Activated CD8-positive, alpha-beta T cell treated with anti-CD3 and anti-CD28 coated beads for 36 hours (primary cell): ENCODE results near the gene EFCAB9. TPM values are rescaled to one million over a fixed set of nuclear protein-coding genes. Genes with fewer than 3 reads are reported as not detected.

Experiments used
- ATAC-seq: fragments of 200-7000 bp; cut with Tn5 transposase; one replicate; pipeline ENCODE4 v1.10.0; 2021; ENCODE audit warnings: mild to moderate bottlenecking, moderate library complexity
- CTCF ChIA-PET: fragments of 350-600 bp; sonication (Branson Sonifier 250); formaldehyde crosslinking; loops from one replicate; lab custom pipeline; 2021; ENCODE audit warnings: antibody characterized with exemption; lab: Charles Lee
- POLR2A ChIA-PET: fragments of 350-600 bp; sonication (Branson Sonifier 250); formaldehyde crosslinking; loops from one replicate; lab custom pipeline; 2021; ENCODE audit warnings: antibody characterized with exemption; lab: Charles Lee
- DNase-seq: peaks from one replicate; pipeline ENCODE4 v3.0.0-alpha.2; 2020
- H3K27ac Mint-ChIP-seq: one replicate; pipeline ENCODE4 v1.8.0; 2021; ENCODE audit warnings: mild to moderate bottlenecking, mixed read lengths
- H3K27me3 Mint-ChIP-seq: one replicate; pipeline ENCODE4 v1.8.0; 2021; ENCODE audit warnings: mixed read lengths
- H3K36me3 Mint-ChIP-seq: one replicate; pipeline ENCODE4 v1.8.0; 2021; ENCODE audit warnings: low read depth, mixed read lengths
- H3K4me1 Mint-ChIP-seq: one replicate; pipeline ENCODE4 v1.8.0; 2021; ENCODE audit warnings: low read depth, mixed read lengths
- H3K4me3 Mint-ChIP-seq: one replicate; pipeline ENCODE4 v1.8.0; 2021; ENCODE audit warnings: mild to moderate bottlenecking, moderate library complexity, mixed read lengths
- H3K9me3 Mint-ChIP-seq: one replicate; pipeline ENCODE4 v1.8.0; 2021; ENCODE audit warnings: mixed read lengths
- CTCF ChIP-seq: fragments of 200-600 bp; IDR thresholded peaks from one replicate; pipeline ENCODE4 v1.8.0; 2022; ENCODE audit warnings: antibody characterized with exemption, mild to moderate bottlenecking
- intact Hi-C: fragments of 100-400 bp; cut with micrococcal nuclease; formaldehyde crosslinking; loops from one replicate; pipeline ENCODE4 v1.10.0; 2022
- total RNA-seq, 2 experiments: library from RNA; stranded (reverse); gene quantifications; one replicate each; pipeline ENCODE4 v1.2.3, GENCODE V29; 2021

The EFCAB9 gene
- total RNA-seq, 2 experiments from 2014 or later = not detected

- POLR2A ChIA-PET = interaction anchor here (1.7 kb wide), 1 partner anchor 8 kb away, joined by 5 read pairs; no protein-coding TSS in a partner anchor
- DNase-seq (no peak), ATAC-seq (no peak)
- Mint-ChIP-seq H3K27ac (no peak overlapping the region), H3K27me3 (no peaks in the 10 kb centered on the region), H3K4me1 (peaks cover 40% of the 10 kb centered on the region), H3K36me3 (peaks cover 17% of the 10 kb centered on the region), H3K9me3 (no peaks in the 10 kb centered on the region), H3K4me3 (no peak overlapping the region)
- no peak for TF ChIP-seq CTCF
- intact Hi-C loops = no loop called here
- CTCF ChIA-PET = no interaction called here
Measured at GRCh38 chr5:172235827-172236736, 42.1 kb downstream of the EFCAB9 start.

GRCh38 chr5:172238334-172238733, 44.4 kb downstream of the EFCAB9 start:
- no peaks in the 10 kb centered on the region for H3K27me3 Mint-ChIP-seq
- H3K9me3 Mint-ChIP-seq = no peaks in the 10 kb centered on the region
- H3K4me3 Mint-ChIP-seq = no peak overlapping the region
- ChIA-PET POLR2A (no interaction called here), CTCF (no interaction called here)
- DNase-seq = no peak
- H3K4me1 Mint-ChIP-seq = peaks cover 43% of the 10 kb centered on the region
- no peak for TF ChIP-seq CTCF
- intact Hi-C loops = no loop called here
- H3K27ac Mint-ChIP-seq = peak overlapping the region; percentile 2
- peaks cover 7% of the 10 kb centered on the region for H3K36me3 Mint-ChIP-seq
- ATAC-seq = peak; percentile 45

GRCh38 chr5:172243302-172243701, 49.3 kb downstream of the EFCAB9 start:
- POLR2A ChIA-PET = interaction anchor here (2.2 kb wide), 1 partner anchor 8 kb away, joined by 5 read pairs; no protein-coding TSS in a partner anchor
- TF ChIP-seq CTCF = no peak

GRCh38 chr5:172245046-172245445, 51.1 kb downstream of the EFCAB9 start:
- H3K27ac Mint-ChIP-seq = no peak overlapping the region
- peaks cover 5% of the 10 kb centered on the region for H3K9me3 Mint-ChIP-seq
- intact Hi-C loops = no loop called here
- TF ChIP-seq CTCF = no peak
- ChIA-PET POLR2A (interaction anchor here (2.2 kb wide), 1 partner anchor 9 kb away, joined by 5 read pairs; no protein-coding TSS in a partner anchor), CTCF (interaction anchor here (1.0 kb wide), 1 partner anchor 8 kb away, joined by 3 read pairs; no protein-coding TSS in a partner anchor)
- no peak overlapping the region for H3K4me3 Mint-ChIP-seq
- H3K4me1 Mint-ChIP-seq = peaks cover 12% of the 10 kb centered on the region
- no peak for DNase-seq
- ATAC-seq = no peak
- peaks cover 13% of the 10 kb centered on the region for H3K36me3 Mint-ChIP-seq
- no peaks in the 10 kb centered on the region for H3K27me3 Mint-ChIP-seq

More at GRCh38 chr5:172243302-172243701, 49.3 kb downstream of the EFCAB9 start:
- peaks cover 24% of the 10 kb centered on the region for H3K4me1 Mint-ChIP-seq
- H3K9me3 Mint-ChIP-seq = peaks cover 1% of the 10 kb centered on the region
- H3K27me3 Mint-ChIP-seq = no peaks in the 10 kb centered on the region
- DNase-seq = peak; percentile 61
- peak; percentile 39 for ATAC-seq
- CTCF ChIA-PET = no interaction called here
- no peak overlapping the region for H3K4me3 Mint-ChIP-seq
- H3K27ac Mint-ChIP-seq = no peak overlapping the region
- peaks cover 6% of the 10 kb centered on the region for H3K36me3 Mint-ChIP-seq
- intact Hi-C loops = no loop called here

GRCh38 chr5:172245703-172246125, 51.7 kb downstream of the EFCAB9 start:
- H3K9me3 Mint-ChIP-seq = peaks cover 8% of the 10 kb centered on the region
- H3K36me3 Mint-ChIP-seq = peaks cover 17% of the 10 kb centered on the region
- H3K27ac Mint-ChIP-seq = no peak overlapping the region
- intact Hi-C loops = no loop called here
- CTCF ChIA-PET = interaction anchor here (1.0 kb wide), 1 partner anchor 7 kb away, joined by 3 read pairs; no protein-coding TSS in a partner anchor
- H3K4me1 Mint-ChIP-seq = peaks cover 12% of the 10 kb centered on the region
- POLR2A ChIA-PET = interaction anchor here (2.2 kb wide), 1 partner anchor 10 kb away, joined by 5 read pairs; no protein-coding TSS in a partner anchor
- ATAC-seq (no peak), DNase-seq (no peak)
- no peaks in the 10 kb centered on the region for H3K27me3 Mint-ChIP-seq
- TF ChIP-seq CTCF = no peak
- no peak overlapping the region for H3K4me3 Mint-ChIP-seq
